ENCODE measurements around the gene C1QTNF8.

DNA sequence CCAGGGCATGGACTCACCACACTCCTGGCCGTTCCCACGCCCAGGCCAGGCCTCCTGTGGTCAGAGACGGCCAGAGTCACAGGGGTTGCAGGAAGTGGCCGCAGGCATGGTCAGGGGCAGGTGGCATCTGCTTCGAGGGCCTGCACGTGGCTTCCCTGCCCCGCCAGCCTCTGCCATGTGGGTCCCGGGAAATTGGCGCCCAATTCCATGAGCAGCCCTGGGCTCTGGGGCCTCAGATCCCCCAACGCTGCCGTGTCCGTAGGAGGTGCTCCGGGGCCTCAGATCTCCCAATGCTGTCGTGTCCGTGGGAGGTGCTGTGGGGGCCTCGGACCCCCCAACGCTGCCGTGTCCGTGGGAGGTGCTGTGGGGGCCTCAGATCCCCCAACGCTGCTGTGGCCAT is 33.1 kb downstream of the C1QTNF8 start:
- TF ChIP-seq, protein P1, sequence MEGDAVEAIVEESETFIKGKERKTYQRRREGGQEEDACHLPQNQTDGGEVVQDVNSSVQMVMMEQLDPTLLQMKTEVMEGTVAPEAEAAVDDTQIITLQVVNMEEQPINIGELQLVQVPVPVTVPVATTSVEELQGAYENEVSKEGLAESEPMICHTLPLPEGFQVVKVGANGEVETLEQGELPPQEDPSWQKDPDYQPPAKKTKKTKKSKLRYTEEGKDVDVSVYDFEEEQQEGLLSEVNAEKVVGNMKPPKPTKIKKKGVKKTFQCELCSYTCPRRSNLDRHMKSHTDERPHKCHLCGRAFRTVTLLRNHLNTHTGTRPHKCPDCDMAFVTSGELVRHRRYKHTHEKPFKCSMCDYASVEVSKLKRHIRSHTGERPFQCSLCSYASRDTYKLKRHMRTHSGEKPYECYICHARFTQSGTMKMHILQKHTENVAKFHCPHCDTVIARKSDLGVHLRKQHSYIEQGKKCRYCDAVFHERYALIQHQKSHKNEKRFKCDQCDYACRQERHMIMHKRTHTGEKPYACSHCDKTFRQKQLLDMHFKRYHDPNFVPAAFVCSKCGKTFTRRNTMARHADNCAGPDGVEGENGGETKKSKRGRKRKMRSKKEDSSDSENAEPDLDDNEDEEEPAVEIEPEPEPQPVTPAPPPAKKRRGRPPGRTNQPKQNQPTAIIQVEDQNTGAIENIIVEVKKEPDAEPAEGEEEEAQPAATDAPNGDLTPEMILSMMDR (IDR thresholded peaks at IDR 0.05; ENCODE audit: insufficient read depth, low read depth, low read length) = no peak
- no peak for TF ChIP-seq EZH2 (IDR thresholded peaks at IDR 0.05; ENCODE audit: insufficient read depth, low read length)

All from astrocyte (in vitro differentiated cells and primary cell).